PC-9 (cell line): ENCODE data around the gene LIN9. TPM values are rescaled to one million over a fixed set of nuclear protein-coding genes. Genes with fewer than 3 reads are reported as not detected.
"Not testable (repeated sequence)": the region's sequence is repeated elsewhere in the genome, so short reads cannot be mapped to it uniquely, and the experiment has no call there.

ENCODE experiments used
- BruUV-seq: library from RNA; stranded (reverse); fragments of 400-500 nt; replicated peaks from 2 replicates; lab custom pipeline; 2021; lab: Mats Ljungman, UMichigan
- CTCF ChIA-PET: fragments of 300-600 bp; sonication (Branson Sonifier 250); formaldehyde crosslinking; loops from one replicate; lab custom pipeline; 2022; ENCODE audit warnings: antibody characterized with exemption; lab: Charles Lee
- POLR2A ChIA-PET: fragments of 300-600 bp; sonication (Branson Sonifier 250); formaldehyde crosslinking; loops from one replicate; lab custom pipeline; 2022; ENCODE audit warnings: antibody characterized with exemption; ENCODE audit not compliant: unreplicated experiment; lab: Charles Lee
- DNase-seq, 2 experiments: peaks; one replicate each; pipeline versions ENCODE4 v3.0.0 to v3.0.0-alpha.2; 2015 to 2022; ENCODE audit warnings: mixed read lengths in 1 of 2
- H2AFZ ChIP-seq: fragments of 200-600 bp; sonication (generic); 2 replicates; pipeline ENCODE4 v1.8.1; 2017; ENCODE audit warnings: antibody characterized with exemption
- H3F3A ChIP-seq: fragments of 200-600 bp; sonication (generic); 2 replicates; pipeline ENCODE4 v1.8.1; 2017; ENCODE audit warnings: antibody characterized with exemption, mild to moderate bottlenecking, low read depth; ENCODE audit not compliant: insufficient read depth
- H3K27ac ChIP-seq: fragments of 200-600 bp; sonication (generic); 2 replicates; pipeline ENCODE4 v1.6.1; 2016; ENCODE audit warnings: mixed run types
- H3K27me3 ChIP-seq: fragments of 200-600 bp; sonication (generic); 2 replicates; pipeline ENCODE4 v1.6.1; 2016; ENCODE audit warnings: low read depth, mixed run types; ENCODE audit not compliant: insufficient read depth
- H3K36me3 ChIP-seq: fragments of 200-600 bp; sonication (generic); 2 replicates; pipeline ENCODE4 v1.6.1; 2016; ENCODE audit warnings: low read depth, mixed run types
- H3K4me1 ChIP-seq: fragments of 200-600 bp; sonication (generic); replicated peaks from 2 replicates; pipeline ENCODE4 v1.6.1; 2016; ENCODE audit warnings: mixed run types; ENCODE audit not compliant: insufficient read depth
- H3K4me2 ChIP-seq: fragments of 200-600 bp; sonication (generic); 2 replicates; pipeline ENCODE4 v1.6.1; 2017; ENCODE audit warnings: mixed run types
- H3K4me3 ChIP-seq: fragments of 200-600 bp; sonication (generic); 2 replicates; pipeline ENCODE4 v1.6.1; 2016; ENCODE audit warnings: mixed run types
- H3K79me2 ChIP-seq: fragments of 200-600 bp; sonication (generic); 2 replicates; pipeline ENCODE4 v1.6.1; 2017; ENCODE audit warnings: low read depth, mixed run types
- H3K9me2 ChIP-seq: fragments of 200-600 bp; sonication (generic); 2 replicates; pipeline ENCODE4 v1.8.1; 2017; ENCODE audit warnings: mild to moderate bottlenecking; ENCODE audit not compliant: insufficient read depth
- H3K9me3 ChIP-seq: fragments of 200-600 bp; sonication (generic); 2 replicates; pipeline ENCODE4 v1.8.1; 2016; ENCODE audit warnings: low read depth; ENCODE audit not compliant: insufficient read depth
- H4K20me1 ChIP-seq: fragments of 200-600 bp; sonication (generic); 2 replicates; pipeline ENCODE4 v1.8.1; 2017; ENCODE audit not compliant: insufficient read depth
- CTCF ChIP-seq: fragments of 200-600 bp; sonication (generic); conservative IDR thresholded peaks from 2 replicates; pipeline ENCODE4 v1.6.1; 2017; ENCODE audit warnings: mixed run types, antibody characterized with exemption, mild to moderate bottlenecking, moderate library complexity
- EZH2 ChIP-seq: fragments of 200-600 bp; sonication (generic); IDR thresholded peaks from 2 replicates; pipeline ENCODE4 v1.8.0; 2017; ENCODE audit warnings: antibody characterized with exemption, low read depth
- intact Hi-C: fragments of 100-400 bp; cut with micrococcal nuclease; formaldehyde crosslinking; loops from one replicate; pipeline ENCODE4 v1.10.0; 2022; ENCODE audit not compliant: unreplicated experiment
- total RNA-seq: library from RNA; stranded (reverse); gene quantifications from 2 replicates; pipeline ENCODE4 v1.2.3, GENCODE V29; 2021

LIN9 gene
- total RNA-seq, 1 experiment from 2014 or later = 12.1 TPM

- CTCF ChIA-PET = no interaction called here
- H3K79me2 ChIP-seq = no peaks in the 10 kb centered on the region
These were observed 34.8 kb downstream of the LIN9 start for GRCh38 chr1:226274138-226274537.

GRCh38 chr1:226272233-226272902 lies 36.6 kb downstream of the LIN9 start:
- intact Hi-C loops = loop anchor here (10.0 kb wide), 1 partner anchor 208 kb away; the partner anchor contains the start of gene H3-3A
- Histone ChIP-seq H3F3A (peaks cover 15% of the 10 kb centered on the region; the same call in 1 of the 2 replicates), H3K36me3 (peaks cover 11% of the 10 kb centered on the region; the same call in 1 of the 2 replicates)
- H4K20me1 ChIP-seq, H3K4me3 ChIP-seq, DNase-seq, H2AFZ ChIP-seq, CTCF ChIA-PET, POLR2A ChIA-PET, H3K4me1 ChIP-seq, BruUV-seq, H3K27ac ChIP-seq, H3K79me2 ChIP-seq, H3K9me3 ChIP-seq, H3K27me3 ChIP-seq, H3K9me2 ChIP-seq, H3K4me2 ChIP-seq: not testable (repeated sequence)

More at GRCh38 chr1:226274138-226274537, 34.8 kb downstream of the LIN9 start:
- Histone ChIP-seq H3K27me3 (no peaks in the 10 kb centered on the region), H3K4me2 (no peak overlapping the region), H4K20me1 (no peaks in the 10 kb centered on the region), H3K9me2 (no peaks in the 10 kb centered on the region), H3F3A (peaks cover 15% of the 10 kb centered on the region; the same call in 1 of the 2 replicates), H3K27ac (no peak overlapping the region), H3K36me3 (peaks cover 11% of the 10 kb centered on the region; the same call in 1 of the 2 replicates), H3K4me3 (no peak overlapping the region), H3K9me3 (no peaks in the 10 kb centered on the region), H2AFZ (no peak overlapping the region), H3K4me1 (no peaks in the 10 kb centered on the region)
- intact Hi-C loops = loop anchor here (10.0 kb wide), 1 partner anchor 209 kb away; the partner anchor contains the start of gene H3-3A
- DNase-seq = no peak
- no TSS peak for BruUV-seq
- TF ChIP-seq CTCF (no peak), EZH2 (no peak)
- POLR2A ChIA-PET = no interaction called here

GRCh38 chr1:226268421-226269124 lies 40.4 kb downstream of the LIN9 start:
- intact Hi-C loops = no loop called here
- TF ChIP-seq CTCF (no peak), EZH2 (no peak)
- H3K9me2 ChIP-seq = no peaks in the 10 kb centered on the region

More at GRCh38 chr1:226268421-226269124, 40.4 kb downstream of the LIN9 start:
- H3K4me1 ChIP-seq = no peaks in the 10 kb centered on the region
- ChIA-PET CTCF (interaction anchor here (0.7 kb wide), 1 partner anchor 401 kb away, joined by 3 read pairs; no protein-coding TSS in a partner anchor), POLR2A (no interaction called here)
- H4K20me1 ChIP-seq = no peaks in the 10 kb centered on the region
- BruUV-seq = no TSS peak
- no peak overlapping the region for H3K27ac ChIP-seq
- H3K79me2 ChIP-seq = no peaks in the 10 kb centered on the region
- peaks cover 8% of the 10 kb centered on the region for H3F3A ChIP-seq
- peaks cover 6% of the 10 kb centered on the region; the same call in 1 of the 2 replicates for H3K36me3 ChIP-seq
- no peak overlapping the region for H2AFZ ChIP-seq
- H3K4me2 ChIP-seq = no peak overlapping the region
- no peaks in the 10 kb centered on the region for H3K27me3 ChIP-seq
- no peaks in the 10 kb centered on the region for H3K9me3 ChIP-seq
- no peak overlapping the region for H3K4me3 ChIP-seq
- DNase-seq = no peak
